Measurements from ENCODE around the gene ASB15.
A peak's percentile ranks its signal among the peaks of the same experiment; 100 is the strongest.

The ASB15 gene

GRCh38 chr7:123663200-123663599 is 61.6 kb downstream of the ASB15 start:
- no peak for DNase-seq (ENCODE audit: low spot score)

GRCh38 chr7:123665157-123665556 is 63.5 kb downstream of the ASB15 start:
- no peak for DNase-seq (ENCODE audit: low spot score)

- DNase-seq (ENCODE audit: low spot score) = no peak
These were observed 64.3 kb downstream of the ASB15 start for GRCh38 chr7:123665896-123666295.

- no peak for DNase-seq (ENCODE audit: low spot score)
These were observed 64.9 kb downstream of the ASB15 start for GRCh38 chr7:123666492-123666891.

GRCh38 chr7:123669485-123669884 is 67.9 kb downstream of the ASB15 start:
- no peak for DNase-seq (ENCODE audit: low spot score)

- DNase-seq (ENCODE audit: low spot score) = no peak
These were observed 71.6 kb downstream of the ASB15 start for GRCh38 chr7:123673137-123673732.

- no peak for DNase-seq (ENCODE audit: low spot score)
These were observed 72.3 kb downstream of the ASB15 start for GRCh38 chr7:123673752-123674398.

- DNase-seq (ENCODE audit: low spot score) = no peak
These were observed 73.0 kb downstream of the ASB15 start for GRCh38 chr7:123674399-123675180.

GRCh38 chr7:123675181-123675473 is 73.5 kb downstream of the ASB15 start:
- no peak for DNase-seq (ENCODE audit: low spot score)

GRCh38 chr7:123677061-123677715 is 75.6 kb downstream of the ASB15 start:
- no peak for DNase-seq (ENCODE audit: low spot score)

GRCh38 chr7:123679614-123680013 is 78.0 kb downstream of the ASB15 start:
- no peak for DNase-seq (ENCODE audit: low spot score)

- no peak for DNase-seq (ENCODE audit: low spot score)
These were observed 79.0 kb downstream of the ASB15 start for GRCh38 chr7:123680580-123680979.

GRCh38 chr7:123681561-123681960 is 79.9 kb downstream of the ASB15 start:
- no peak for DNase-seq (ENCODE audit: low spot score)

GRCh38 chr7:123682690-123683089 is 81.1 kb downstream of the ASB15 start:
- DNase-seq (ENCODE audit: low spot score) = peak; percentile 65

GRCh38 chr7:123687161-123687560 is 85.5 kb downstream of the ASB15 start:
- DNase-seq (ENCODE audit: low spot score) = no peak

GRCh38 chr7:123687727-123688126 is 86.1 kb downstream of the ASB15 start:
- no peak for DNase-seq (ENCODE audit: low spot score)
